HUDEP-2 (cell line): ENCODE measurements around the gene ICA1L.
"Not testable (repeated sequence)": the region's sequence is repeated elsewhere in the genome, so short reads cannot be mapped to it uniquely, and the experiment has no call there.

Source experiments
- DNase-seq, 76 experiments: peaks; one replicate each; lab custom pipeline; 2025; ENCODE audit not compliant: unreplicated experiment in 76 of 76; lab: John Stamatoyannopoulos, UW

Gene ICA1L

DNA sequence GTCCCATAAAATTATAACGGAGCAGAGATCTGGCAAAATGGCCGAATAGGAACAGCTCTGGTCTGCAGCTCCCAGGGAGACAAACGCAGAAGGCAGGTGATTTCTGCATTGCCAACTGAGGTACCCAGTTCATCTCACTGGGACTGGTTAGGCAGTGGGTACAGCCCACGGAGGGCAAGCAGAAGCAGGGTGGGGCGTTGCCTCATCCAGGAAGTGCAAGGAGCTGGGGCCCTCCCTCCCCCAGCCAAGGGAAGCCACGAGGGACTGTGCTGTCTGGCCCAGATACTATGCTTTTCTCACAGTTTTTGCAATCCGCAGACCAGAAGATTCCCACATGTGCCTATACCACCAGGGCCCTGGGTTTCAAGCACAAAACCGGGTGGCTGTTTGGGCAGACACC lies 22.8 kb downstream of the ICA1L start:
- peak in 3 of 76 experiments; percentile 4 to 7 (median 5) for DNase-seq

DNA sequence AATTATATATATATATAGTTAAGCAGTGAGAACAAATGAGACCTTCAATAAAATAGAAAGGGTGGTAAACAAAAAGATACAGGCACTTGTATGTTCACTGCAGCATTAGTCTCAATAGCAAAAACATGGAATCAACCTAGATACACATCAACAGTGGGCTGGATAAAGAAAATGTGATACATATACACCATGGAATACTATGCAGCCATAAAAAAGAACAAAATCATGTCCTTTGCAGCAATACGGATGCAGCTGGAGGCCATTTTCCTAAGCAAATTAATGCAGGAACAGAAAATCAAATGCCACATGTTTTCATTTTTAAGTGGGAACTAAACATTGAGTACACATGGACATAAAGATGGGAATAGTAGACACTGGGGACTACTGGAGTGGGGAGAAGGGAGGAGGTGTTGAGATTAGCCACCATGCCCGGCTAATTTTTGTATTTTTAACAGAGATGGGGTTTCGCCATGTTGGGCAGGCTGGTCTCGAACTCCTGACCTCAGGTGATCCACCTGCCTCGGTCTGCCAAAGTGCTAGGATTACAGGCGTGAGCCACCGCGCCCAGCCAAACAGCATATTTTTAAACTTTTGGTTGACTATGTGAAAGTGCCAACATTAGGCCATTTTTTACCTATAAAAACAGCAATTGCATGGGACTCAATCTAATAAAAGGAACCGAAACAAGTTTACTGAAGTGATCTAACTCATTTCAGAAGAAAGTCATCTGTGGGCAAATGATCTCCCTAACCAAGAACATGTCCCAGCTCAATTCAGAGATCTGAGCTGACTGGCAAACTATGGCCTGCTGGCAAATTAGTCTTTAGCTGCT lies 23.7 kb downstream of the ICA1L start:
- DNase-seq = no peak

DNA sequence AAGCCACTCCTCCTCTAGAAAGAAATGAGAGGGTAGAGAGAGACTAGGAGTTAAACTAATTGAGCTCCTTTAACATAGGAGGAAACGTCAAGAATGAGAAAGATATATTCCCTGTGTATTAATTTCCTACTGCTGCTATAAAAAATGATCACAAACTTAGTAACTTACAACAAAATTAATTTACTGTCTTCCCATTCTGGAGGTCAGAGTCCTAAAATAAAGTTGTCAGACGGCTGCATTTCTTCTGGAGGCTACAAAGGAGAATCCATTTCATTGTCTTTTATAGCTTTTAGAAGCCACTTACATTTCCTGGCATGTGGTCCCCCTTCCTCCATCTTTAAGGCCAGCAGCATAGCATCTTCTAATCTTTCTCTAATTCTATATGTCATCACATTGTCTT lies 26.9 kb downstream of the ICA1L start:
- no peak for DNase-seq

DNA sequence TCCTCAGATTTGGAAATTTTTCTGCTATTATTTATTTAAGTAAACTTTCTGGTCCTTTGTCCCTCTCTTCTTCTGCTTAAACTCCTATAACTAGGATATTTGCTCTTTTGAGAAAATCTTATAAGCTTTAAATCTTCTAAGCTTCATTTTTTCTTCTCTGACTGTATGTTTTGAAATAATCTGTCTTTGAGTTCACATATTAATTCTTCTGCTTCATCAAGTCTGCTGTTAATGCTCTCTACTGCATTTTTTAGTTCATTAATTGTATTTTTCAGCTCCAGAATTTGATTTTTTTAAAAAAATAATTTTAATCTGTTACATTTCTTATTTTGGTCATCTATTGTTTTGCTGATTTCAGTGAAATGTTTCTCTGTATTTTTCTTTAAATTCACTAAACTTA lies 28.9 kb downstream of the ICA1L start:
- DNase-seq = no peak

DNA sequence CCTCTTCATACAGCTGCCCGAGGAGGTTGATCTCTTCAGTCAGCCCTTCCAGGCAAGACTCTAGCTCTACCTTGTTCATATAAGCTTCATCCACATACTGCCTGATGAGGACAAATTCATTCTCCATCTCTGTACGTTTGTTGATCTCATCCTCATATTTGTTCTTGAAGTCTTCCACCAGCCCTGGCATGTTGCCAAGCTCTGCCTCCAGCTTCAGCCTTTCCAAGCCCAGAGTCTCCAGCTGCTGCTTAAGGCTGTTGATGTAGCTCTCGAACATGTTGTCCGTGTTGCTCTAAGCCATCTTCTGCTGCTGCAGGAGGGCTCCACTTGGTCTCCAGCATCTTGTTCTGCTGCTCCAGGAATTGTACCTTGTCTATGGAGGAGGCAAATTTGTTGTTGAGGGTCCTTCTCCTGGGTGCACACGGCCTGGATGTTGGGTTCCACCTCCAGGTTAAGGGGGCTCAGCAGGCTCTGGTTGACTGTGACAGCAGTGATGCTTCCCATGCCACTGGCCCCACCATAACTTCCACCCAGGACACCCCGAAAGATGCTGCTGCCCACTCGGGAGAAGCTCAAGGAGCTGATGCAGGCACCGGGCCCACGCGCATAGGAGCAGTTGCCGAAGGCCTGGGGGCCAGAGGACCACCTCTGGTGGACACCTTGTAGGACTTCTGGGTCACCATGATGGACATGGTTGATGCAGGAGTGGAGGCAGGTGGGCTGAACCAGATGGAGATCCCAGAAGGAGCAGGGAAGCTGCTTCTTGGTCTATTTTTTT lies 30.3 kb downstream of the ICA1L start:
- peak in 2 of 76 experiments; percentile 13 for DNase-seq

DNA sequence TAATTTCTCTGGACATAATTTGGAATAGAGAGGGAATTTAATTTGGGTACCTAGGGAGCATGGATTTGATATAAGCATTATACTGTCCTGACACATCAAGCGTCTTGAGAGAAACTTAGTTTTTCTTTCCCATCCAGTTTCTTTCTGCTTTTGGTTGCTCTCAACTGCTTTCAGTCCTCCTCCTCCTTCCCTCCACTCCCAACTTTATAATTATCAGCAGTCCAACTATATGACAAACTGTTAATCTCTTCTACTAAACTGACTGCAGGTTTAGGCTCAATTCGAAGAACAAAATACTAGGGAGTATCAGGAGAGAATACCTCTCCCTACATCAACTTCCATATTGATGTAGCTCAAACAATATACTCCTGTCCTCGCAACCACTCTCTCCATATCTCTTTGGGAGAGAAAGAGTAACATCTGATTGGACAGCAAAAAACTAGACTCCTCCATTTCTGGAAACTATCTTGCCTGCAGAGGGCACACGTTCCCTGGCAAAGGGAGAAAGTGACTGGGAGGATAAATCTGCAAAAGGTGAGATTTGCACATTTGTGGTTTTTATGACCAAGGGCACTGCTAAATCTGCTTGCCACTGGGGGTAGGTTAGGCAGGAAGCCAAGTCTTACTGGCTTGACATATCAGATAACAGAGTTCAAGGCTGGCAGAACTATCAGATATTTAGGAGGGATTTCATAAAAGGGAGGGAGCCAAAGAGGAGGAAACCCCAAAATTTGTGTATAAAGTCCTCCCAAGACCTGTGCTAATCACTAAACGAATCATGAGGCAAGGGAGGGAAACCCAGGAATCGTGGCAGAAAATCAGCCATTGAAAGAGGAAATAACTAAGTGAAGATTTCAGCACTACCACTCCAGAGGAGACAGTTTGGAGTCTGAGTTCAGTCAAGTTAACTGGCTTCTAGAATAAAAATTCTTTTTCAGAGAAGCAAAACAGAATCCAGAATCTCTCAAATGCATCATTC lies 40.0 kb downstream of the ICA1L start:
- peak in 53 of 76 experiments; percentile 3 to 67 (median 30) for DNase-seq

DNA sequence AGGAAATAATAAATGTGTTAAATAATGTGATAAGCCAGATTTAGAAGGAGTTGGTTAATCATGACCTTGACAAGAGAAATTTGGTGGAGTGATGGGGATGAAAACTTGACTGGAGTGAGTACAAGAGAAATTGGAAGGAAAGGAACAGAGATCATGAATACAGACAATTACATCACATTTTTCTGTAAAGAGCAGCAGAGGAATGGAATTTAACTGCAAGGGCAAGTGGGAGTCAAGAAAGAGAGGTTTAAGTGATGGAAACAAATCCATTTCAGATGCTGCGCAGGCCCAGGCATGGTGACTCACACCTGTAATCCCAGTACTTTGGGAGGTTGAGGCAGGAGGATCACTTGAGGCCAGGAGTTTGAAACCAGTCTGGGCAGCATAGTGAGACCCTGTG lies 46.7 kb downstream of the ICA1L start:
- DNase-seq = no peak

DNA sequence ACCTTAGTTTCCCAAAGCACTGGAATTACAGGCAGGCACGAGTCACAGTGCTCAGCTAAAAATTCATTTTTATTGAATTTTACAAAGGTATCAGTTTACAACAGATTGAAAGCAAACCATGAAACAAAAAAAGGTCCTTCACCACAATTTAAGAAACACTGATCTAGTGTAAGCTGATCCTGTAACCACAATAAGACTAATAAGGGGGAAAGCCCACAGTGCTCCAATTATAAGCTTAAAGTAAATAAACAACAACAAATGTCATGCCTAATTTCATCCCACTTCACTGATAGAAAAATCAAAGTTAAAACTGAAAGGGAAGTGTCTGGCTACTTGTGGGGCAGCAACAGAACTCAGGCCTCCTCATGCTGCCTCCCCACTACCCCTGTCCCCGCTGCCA lies 49.2 kb downstream of the ICA1L start:
- DNase-seq = no peak

DNA sequence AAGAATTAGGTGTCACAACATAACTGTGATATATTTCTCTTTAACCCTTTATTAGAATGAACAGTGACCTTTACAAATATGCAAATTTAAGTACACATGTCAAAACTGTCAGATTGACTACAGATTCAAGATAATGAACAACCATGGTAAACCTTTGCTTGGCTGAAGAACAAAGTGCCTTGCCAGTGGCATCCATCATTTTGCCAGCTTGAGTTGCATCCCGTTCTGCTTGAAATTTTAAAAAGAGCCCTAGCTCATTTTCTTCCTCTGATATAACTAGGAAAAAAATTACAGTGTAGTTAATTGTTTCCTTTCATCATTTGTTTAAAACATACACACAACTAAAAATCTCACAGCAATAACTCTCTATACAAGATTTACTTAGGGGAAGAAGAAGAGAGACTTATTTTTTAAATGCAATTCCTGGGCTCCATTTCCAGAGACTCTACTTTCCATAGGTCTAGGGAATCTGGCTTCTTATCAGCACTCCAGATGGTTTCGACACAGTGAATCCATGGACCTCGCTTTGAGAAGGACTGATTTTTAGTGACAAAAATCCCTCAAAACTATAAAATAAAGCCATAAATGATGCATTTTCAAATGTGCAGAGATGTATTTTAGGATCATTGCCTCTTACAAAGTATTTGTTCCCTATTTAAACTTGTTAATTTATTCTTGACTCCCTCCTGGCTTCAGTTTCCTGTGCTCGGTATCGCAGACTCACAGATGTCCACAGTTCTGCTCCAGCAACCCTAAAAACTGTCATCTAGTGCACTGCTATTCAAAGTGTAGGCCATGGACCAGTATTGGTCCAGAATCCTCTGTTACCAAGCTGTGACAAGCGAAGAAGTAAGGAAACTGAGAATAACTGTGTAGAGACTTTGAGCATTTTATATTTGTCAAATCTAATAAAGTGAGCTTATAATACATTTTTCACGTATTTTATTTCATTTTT lies 50.1 kb downstream of the ICA1L start:
- no peak for DNase-seq

DNA sequence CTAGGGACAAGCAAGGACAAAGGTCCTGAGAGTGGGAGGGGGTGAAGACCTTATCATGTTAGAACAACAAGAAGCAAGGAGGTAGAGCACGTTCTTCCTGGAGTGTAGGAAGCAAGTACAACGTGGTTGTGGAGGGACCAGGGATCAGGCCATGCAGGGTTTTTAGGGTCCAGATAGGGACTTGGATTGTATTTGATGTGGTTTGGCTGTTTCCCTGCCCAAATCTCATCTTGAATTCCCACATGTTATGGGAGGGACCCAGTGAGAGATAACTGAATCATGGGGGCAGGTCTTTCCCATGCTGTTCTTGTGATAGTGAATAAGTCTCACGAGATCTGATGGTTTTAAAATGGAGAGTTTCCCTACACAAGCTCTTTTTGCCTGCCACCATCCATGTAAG lies 53.2 kb downstream of the ICA1L start:
- peak in 4 of 76 experiments; percentile 2 to 7 (median 6) for DNase-seq

DNA sequence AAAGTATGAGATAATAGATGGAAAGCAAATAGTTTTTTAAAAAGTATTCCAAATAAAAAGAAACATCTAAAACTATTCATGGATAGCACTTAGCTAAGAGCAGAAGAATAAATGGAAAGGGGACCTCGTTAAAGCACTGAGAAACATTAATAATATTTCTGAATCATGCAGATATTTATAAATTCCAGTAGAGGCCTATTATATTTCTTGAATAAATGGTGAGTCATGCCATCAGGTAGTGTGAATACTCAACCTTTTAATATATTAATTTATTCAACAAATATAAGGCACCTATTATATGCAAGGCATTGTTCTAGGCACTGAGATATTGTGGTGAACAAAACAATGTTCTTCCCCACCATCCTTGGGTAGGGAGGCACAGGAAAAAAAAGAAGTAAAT lies 53.8 kb downstream of the ICA1L start:
- no peak for DNase-seq

DNA sequence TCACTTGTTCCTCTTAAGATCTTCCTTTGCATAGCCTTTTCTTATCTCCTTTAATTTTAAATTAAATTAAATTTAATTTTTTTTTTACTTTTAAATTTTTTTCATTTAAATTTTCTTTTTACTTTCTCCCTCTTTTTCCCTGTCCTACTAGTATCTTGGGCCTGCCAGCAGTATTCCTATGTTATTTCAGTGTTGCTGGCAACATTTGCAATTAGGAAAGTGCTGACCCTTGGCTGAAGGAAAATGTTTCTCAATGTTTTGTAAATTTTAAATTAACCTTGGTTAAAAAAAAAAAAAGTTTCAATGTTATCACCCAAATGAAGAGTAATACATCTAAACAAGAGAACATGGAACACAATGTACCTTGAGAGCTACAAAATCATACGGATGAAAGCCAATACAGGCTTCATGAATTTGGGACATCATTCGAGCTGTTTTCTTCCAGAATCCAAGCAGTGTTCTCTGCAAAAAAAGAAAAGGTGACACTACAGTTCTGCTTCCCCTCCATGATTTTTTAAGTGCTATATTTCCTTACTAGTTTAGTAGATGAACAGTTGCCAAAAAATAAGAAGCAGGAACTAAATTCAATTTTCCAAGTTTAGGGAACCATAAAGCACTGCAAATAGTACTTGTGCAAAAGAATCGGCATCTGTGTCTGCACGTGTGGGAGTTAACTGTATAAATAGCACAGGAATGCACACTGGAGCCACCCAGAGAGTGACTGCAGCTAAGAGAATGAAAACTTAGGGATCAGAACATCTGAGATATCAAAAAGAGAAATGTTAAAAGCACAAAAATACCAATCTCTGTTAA lies 55.8 kb downstream of the ICA1L start:
- no peak for DNase-seq

DNA sequence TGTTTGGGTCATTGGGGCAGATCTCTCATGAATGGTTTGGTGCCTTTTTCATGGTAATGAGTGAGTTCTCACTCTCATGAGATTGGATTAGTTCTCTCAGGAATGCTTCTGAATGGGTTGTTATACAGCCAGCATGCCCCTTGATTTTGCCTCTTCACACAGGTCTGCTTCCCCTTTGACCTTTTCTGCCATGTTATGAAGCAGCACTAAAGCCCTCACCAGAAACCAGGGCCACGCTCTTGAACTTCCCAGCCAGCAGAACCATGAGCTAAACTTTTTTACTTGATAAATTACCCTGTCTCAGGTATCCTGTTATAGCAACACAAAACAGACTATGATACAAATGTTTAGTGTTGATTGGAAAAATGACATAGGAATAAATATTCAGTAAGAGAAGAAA lies 57.3 kb downstream of the ICA1L start:
- no peak for DNase-seq

DNA sequence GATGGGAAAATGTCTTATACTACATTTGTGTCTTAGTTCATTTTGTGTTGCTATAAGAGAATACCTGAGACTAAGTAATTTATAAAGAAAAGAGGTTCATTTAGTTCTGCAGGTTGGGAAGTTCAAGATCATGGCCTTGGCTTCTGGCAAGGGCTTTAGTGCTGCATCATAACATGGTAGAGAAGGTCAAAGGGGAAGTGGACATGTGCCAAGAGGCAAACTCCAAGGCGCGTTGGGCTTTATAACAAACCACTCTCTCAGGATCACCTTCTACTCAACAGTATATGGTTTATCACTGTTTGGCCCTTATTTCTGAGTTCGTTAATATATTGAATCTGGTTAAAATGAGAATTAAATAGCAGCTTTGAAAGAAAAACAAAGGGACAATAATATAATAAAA lies 58.2 kb downstream of the ICA1L start:
- DNase-seq = no peak

DNA sequence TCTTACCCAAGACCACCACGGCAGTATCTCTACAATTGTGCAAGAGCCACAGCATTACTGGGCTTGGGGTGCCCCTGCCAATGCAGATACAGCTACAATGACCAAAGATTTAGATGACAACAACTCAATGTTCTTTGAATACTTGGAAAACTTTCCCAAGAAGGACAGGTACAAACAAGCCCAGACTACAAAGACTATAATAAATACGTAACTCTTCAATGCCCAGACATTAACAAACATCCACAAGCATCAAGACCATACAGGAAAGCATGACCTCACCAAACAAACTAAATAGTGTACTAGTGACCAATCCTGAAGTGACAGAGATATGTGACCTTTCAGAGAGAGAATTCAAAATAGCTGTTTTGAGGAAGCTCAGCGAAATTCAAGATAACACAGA lies 62.8 kb downstream of the ICA1L start:
- no peak for DNase-seq

DNA sequence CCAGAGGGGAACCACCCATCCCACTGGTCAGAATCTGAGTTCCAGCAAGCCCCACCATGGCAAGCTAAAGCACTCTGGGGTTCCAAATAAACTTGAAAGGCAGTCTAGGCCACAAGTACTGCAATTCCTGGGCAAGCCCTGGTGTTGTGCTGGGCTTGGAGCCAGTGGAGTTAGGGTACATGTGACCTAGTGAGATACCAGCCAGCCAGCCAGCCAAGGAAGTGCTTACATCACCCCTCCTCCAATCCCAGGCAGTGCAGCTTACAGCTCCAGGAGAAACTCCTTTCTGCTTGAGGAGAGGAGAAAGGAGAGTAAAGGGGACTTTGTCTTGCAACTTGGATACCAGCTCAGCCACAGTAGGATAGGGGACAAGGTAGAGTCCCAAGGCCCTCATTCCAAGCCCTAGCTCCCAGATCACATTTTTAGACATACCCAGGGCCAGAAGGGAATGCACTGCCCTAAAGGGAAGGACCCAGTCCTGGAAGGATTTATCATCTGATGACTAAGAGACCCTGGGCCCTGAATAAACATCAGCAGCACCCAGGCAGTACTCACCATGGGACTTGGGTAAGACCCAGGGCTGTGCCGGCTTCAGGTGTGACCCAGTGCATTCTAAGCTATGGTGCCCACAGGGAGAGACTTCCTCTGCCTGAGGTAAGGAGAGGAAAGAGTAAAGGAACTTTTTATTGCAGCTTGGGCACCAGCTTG lies 64.0 kb downstream of the ICA1L start:
- DNase-seq = peak in 73 of 76 experiments; percentile 6 to 74 (median 55)

DNA sequence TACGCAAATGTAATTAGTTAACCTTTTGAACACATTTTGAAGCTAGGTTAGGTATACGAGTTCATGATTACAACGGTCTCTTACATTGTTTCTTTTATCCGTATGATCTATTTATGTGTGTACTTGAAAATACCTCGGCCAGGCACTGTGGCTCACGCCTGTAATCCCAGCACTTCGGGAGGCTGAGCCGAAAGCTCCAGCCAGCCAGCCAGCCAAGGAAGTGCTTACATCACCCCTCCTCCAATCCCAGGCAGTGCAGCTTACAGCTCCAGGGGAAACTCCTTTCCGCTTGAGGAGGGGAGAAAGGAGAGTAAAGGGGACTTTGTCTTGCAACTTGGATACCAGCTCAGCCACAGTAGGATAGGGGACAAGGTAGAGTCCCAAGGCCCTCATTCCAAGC lies 65.7 kb downstream of the ICA1L start:
- DNase-seq = not testable (repeated sequence)

DNA sequence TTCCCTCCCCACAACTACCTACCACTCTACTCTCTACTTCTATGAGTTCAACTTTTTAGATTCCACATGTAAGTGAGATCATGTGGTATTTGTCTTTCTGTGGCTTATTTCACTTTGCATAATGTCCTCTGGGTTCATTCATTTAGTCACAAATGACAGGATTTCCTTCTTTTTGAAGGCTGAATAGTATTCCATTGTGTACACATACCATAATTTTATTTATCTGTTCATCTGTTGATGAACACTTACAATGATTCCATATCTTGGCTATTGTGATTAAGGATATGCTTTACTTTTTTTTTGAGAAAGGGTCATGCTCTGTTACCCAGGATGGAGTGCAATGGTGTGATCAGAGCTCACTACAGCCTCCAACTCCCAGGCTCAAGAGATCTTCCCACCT lies 73.6 kb downstream of the ICA1L start:
- DNase-seq = no peak
